Prostate gland (tissue), 2 donors: Measurements from ENCODE around the gene ANP32B.

Experiments
- CTCF ChIP-seq, 4 experiments: fragments of 200-600 bp in 2 of 4; fragments of 450-650 bp in 2 of 4; sonication (generic) in 2 of 4; IDR thresholded peaks; 1 replicate in 3 of 4; 2 replicates in 1 of 4; pipeline ENCODE4 v1.5.1; 2016 to 2019; ENCODE audit warnings: antibody characterized with exemption in 4 of 4, mild to moderate bottlenecking in 2 of 4, moderate library complexity in 2 of 4
- POLR2A ChIP-seq: fragments of 450-650 bp; IDR thresholded peaks from one replicate; pipeline ENCODE4 v1.6.1; 2016; ENCODE audit warnings: antibody characterized with exemption, mild to moderate bottlenecking
- POLR2AphosphoS5 ChIP-seq: sonication (generic); formaldehyde crosslinking; IDR thresholded peaks from one replicate; pipeline ENCODE4 v1.6.1; 2017; ENCODE audit warnings: antibody characterized with exemption

- TF ChIP-seq POLR2A (no peak), CTCF (IDR thresholded peaks at IDR 0.05) (no peak), POLR2AphosphoS5 (no peak)
These were observed 10.4 kb upstream of the ANP32B start for GRCh38 chr9:97972753-97973152.
